Peyer's patch (tissue), 4 donors: ENCODE measurements around the gene DAZAP1.

Source experiments
- POLR2A ChIP-seq, 2 donors: fragments of 450-650 bp; IDR thresholded peaks; one replicate each; pipeline ENCODE4 v1.5.1; 2017; ENCODE audit warnings: antibody characterized with exemption in 2 of 2, mild to moderate bottlenecking in 2 of 2, moderate library complexity in 2 of 2
- TF ChIP-seq, protein P1 (sequence below), 6 experiments: fragments of 450-650 bp in 4 of 6; fragments of 200-600 bp in 2 of 6; sonication (generic) in 1 of 6; IDR thresholded peaks; one replicate each; pipeline ENCODE4 v1.5.1; 2017 to 2019; ENCODE audit warnings: antibody characterized with exemption in 6 of 6, mild to moderate bottlenecking in 3 of 6, moderate library complexity in 1 of 6

DNA sequence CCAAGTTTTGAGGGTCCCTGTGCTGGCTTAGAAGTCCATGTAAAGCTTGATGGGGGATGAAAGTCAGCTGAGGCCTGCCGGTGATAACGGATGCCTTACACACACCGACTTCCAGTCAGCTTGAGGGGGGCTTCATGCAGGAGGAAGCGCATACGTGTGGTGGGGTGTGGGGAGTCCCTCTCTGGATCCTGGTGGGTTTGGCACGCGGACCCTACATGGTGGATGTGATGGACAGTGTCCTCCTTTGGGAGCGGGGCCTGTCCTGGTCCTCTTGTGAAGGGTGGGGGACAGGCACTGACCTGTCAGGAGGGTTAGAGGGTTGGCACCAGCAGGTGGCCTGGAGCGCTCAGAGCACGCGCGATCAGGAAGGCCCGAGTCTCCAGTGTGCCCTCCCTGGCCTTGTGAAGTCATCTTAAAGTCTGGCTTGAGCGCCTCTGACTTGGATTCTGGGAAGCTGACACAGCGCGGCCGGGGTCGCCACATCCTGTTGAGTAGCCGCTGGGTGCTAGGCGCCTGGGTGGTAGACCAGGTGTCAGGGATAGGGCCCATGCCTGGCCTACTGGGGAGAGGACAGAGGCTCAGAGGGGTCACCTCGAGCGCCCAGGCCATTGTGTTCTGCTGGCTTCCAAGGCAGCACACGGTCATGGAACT, 2.9 kb downstream of the DAZAP1 start:
- TF ChIP-seq, protein P1, sequence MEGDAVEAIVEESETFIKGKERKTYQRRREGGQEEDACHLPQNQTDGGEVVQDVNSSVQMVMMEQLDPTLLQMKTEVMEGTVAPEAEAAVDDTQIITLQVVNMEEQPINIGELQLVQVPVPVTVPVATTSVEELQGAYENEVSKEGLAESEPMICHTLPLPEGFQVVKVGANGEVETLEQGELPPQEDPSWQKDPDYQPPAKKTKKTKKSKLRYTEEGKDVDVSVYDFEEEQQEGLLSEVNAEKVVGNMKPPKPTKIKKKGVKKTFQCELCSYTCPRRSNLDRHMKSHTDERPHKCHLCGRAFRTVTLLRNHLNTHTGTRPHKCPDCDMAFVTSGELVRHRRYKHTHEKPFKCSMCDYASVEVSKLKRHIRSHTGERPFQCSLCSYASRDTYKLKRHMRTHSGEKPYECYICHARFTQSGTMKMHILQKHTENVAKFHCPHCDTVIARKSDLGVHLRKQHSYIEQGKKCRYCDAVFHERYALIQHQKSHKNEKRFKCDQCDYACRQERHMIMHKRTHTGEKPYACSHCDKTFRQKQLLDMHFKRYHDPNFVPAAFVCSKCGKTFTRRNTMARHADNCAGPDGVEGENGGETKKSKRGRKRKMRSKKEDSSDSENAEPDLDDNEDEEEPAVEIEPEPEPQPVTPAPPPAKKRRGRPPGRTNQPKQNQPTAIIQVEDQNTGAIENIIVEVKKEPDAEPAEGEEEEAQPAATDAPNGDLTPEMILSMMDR (IDR thresholded peaks at IDR 0.05): no peak
- TF ChIP-seq POLR2A (IDR thresholded peaks at IDR 0.05): no peak
